K562 (cell line): ENCODE measurements around the gene SLCO2B1. TPM values are rescaled to one million over a fixed set of nuclear protein-coding genes. Genes with fewer than 3 reads are reported as not detected.
A peak's percentile ranks its signal among the peaks of the same experiment; 100 is the strongest.

Experiments used
- ATAC-seq: fragments of 200-7000 bp; cut with Tn5 transposase; 3 replicates; pipeline ENCODE4 v1.9.1; 2020; ENCODE audit warnings: moderate library complexity
- BruUV-seq: library from RNA; stranded (reverse); fragments of 400-500 nt; replicated peaks from 2 replicates; lab custom pipeline; 2021; lab: Mats Ljungman, UMichigan
- CTCF ChIA-PET: fragments of 300-600 bp; formaldehyde crosslinking; extraction: SDS; loops from one replicate; lab custom pipeline; 2021; ENCODE audit warnings: low intra/inter-chr PET ratio; lab: Yijun Ruan, JAX
- POLR2A ChIA-PET: fragments of 300-600, 350-650 bp; sonication (Branson Sonifier 250); formaldehyde crosslinking; extraction: SDS; loops from one replicate; lab custom pipeline; 2021; ENCODE audit warnings: antibody characterized with exemption, inconsistent platforms; lab: Yijun Ruan, JAX
- DNase-seq, 4 experiments: peaks; one replicate each; pipeline versions ENCODE4 v3.0.0 to v3.0.0-alpha.2; 2011 to 2018; ENCODE audit warnings: low spot score in 3 of 4, mixed read lengths in 3 of 4; ENCODE audit errors: extremely low read depth in 1 of 4
- FAIRE-seq: peaks from 2 replicates; lab custom pipeline; 2011; peaks lifted over from hg19 to GRCh38; lab: Jason Lieb, UNC
- H2AFZ ChIP-seq: 2 replicates; pipeline ENCODE4 v1.6.0; 2011; ENCODE audit warnings: low read depth, low read length, control low read depth, inconsistent platforms
- H3K27ac ChIP-seq: fragments of 200-600 bp; 3 replicates; pipeline ENCODE4 v1.8.0; 2011; ENCODE audit warnings: low read depth, mild to moderate bottlenecking, control low read depth, inconsistent platforms, low read length, moderate library complexity, mixed read lengths; ENCODE audit errors: extremely low read depth
- H3K27me3 ChIP-seq, 2 experiments: fragments of 300-600 bp in 1 of 2; 2 replicates in 1 of 2; 3 replicates in 1 of 2; pipeline versions ENCODE4 v1.6.0 to v1.8.0; 2011; ENCODE audit warnings: inconsistent platforms in 2 of 2, low read length in 2 of 2, mild to moderate bottlenecking in 1 of 2, mixed read lengths in 1 of 2, moderate library complexity in 1 of 2; ENCODE audit not compliant: control insufficient read depth in 2 of 2, insufficient read depth in 2 of 2
- H3K36me3 ChIP-seq: fragments of 300-600 bp; 3 replicates; pipeline ENCODE4 v1.8.0; 2011; ENCODE audit warnings: mild to moderate bottlenecking, low read length, inconsistent platforms; ENCODE audit not compliant: control insufficient read depth, insufficient read depth
- H3K4me1 ChIP-seq, 2 experiments: fragments of 200-600 bp in 1 of 2; replicated peaks in 1 of 2; 2 replicates in 1 of 2; 3 replicates in 1 of 2; pipeline versions ENCODE4 v1.5.1 to v1.8.0; 2011; ENCODE audit warnings: inconsistent platforms in 2 of 2, low read length in 2 of 2, mild to moderate bottlenecking in 1 of 2, mixed read lengths in 1 of 2, moderate library complexity in 1 of 2; ENCODE audit not compliant: control insufficient read depth in 2 of 2, insufficient read depth in 2 of 2
- H3K4me2 ChIP-seq: 2 replicates; pipeline ENCODE4 v1.6.1; 2011; ENCODE audit warnings: low read length, control low read depth, inconsistent platforms, mixed read lengths; ENCODE audit not compliant: insufficient read depth
- H3K4me3 ChIP-seq: fragments of 200-600 bp; sonication (generic), shearing (Covaris generic); 2 replicates; pipeline ENCODE4 v1.5.1; 2016; ENCODE audit warnings: control low read depth, inconsistent platforms
- H3K79me2 ChIP-seq: fragments of 200-600 bp; 3 replicates; pipeline ENCODE4 v1.8.0; 2011; ENCODE audit warnings: low read length, inconsistent platforms; ENCODE audit not compliant: control insufficient read depth, insufficient read depth
- H3K9ac ChIP-seq, 2 experiments: 2 replicates each; pipeline versions ENCODE4 v1.6.0 to v1.6.1; 2011; ENCODE audit warnings: low read depth in 2 of 2, low read length in 2 of 2, control low read depth in 1 of 2, inconsistent platforms in 1 of 2, mild to moderate bottlenecking in 1 of 2, mixed read lengths in 1 of 2; ENCODE audit not compliant: insufficient read depth in 1 of 2
- H3K9me1 ChIP-seq: one replicate; pipeline ENCODE4 v1.6.0; 2011; ENCODE audit warnings: inconsistent platforms, mild to moderate bottlenecking, low read length, moderate library complexity; ENCODE audit not compliant: control insufficient read depth, insufficient read depth
- H3K9me3 ChIP-seq: replicated peaks from 2 replicates; pipeline ENCODE4 v1.5.1; 2011; ENCODE audit warnings: low read depth, low read length, inconsistent platforms; ENCODE audit not compliant: control insufficient read depth, insufficient read depth
- H4K20me1 ChIP-seq: replicated peaks from 2 replicates; pipeline ENCODE4 v1.6.1; 2011; ENCODE audit warnings: low read length, inconsistent platforms, mixed read lengths; ENCODE audit not compliant: control insufficient read depth, insufficient read depth
- CTBP1 ChIP-seq: fragments of 450-650 bp; IDR thresholded peaks from 2 replicates; pipeline ENCODE4 v1.6.1; 2016; ENCODE audit warnings: borderline replicate concordance
- NRF1 ChIP-seq, 2 experiments: fragments of 450-650 bp; IDR thresholded peaks in 1 of 2; conservative IDR thresholded peaks in 1 of 2; 2 replicates each; pipeline ENCODE4 v1.6.1; 2014; ENCODE audit warnings: mild to moderate bottlenecking in 2 of 2
- PURB ChIP-seq: sonication (generic); formaldehyde crosslinking; IDR thresholded peaks from 2 replicates; pipeline ENCODE4 v1.9.0; 2021; ENCODE audit warnings: low read depth, mild to moderate bottlenecking, missing genetic modification reagents
- WGBS: fragments of 100-300 bp; shearing (Covaris generic); methylation state at CpG from one replicate; pipeline ENCODE4 v1.1.6; 2016; ENCODE audit warnings: low coverage, mixed read lengths; ENCODE audit not compliant: insufficient coverage; ENCODE audit errors: missing lambda C conversion rate; 5-methylcytosine and 5-hydroxymethylcytosine counted together
- in situ Hi-C: fragments of 300-500 bp; cut with MboI; formaldehyde crosslinking; loops from 4 replicates; pipeline ENCODE4 v1.15.0; 2018; ENCODE audit warnings: inconsistent platforms, mixed read lengths
- intact Hi-C: fragments of 100-400 bp; cut with micrococcal nuclease; formaldehyde crosslinking; loops from 2 replicates; pipeline ENCODE4 v1.14.2; 2022
- polyA plus RNA-seq, 8 experiments: library from polyadenylated mRNA; depleted of rRNA in 4 of 8; stranded (reverse) in 5 of 8; unstranded in 3 of 8; fragments of >200 nt; fragmentation: Nextera tagmentation in 2 of 8; fragmentation: Illumina TruSeq in 1 of 8; extraction: Ambion mirVana in 2 of 8; extraction: Trizol in 1 of 8; gene quantifications; 2 replicates each; pipeline versions ENCODE4 v1.2.1 to v1.2.3, GENCODE V29; 2011 to 2014; ENCODE audit warnings: inconsistent platforms in 1 of 8, missing spikeins in 1 of 8
- total RNA-seq, 7 experiments: library from RNA; depleted of rRNA in 6 of 7; stranded (reverse); fragments of >200 nt in 6 of 7; fragmentation: Illumina TruSeq in 2 of 7; extraction: Trizol in 2 of 7; gene quantifications; 2 replicates each; pipeline versions ENCODE4 v1.2.1 to v1.2.3, GENCODE V29; 2011 to 2021; ENCODE audit warnings: low replicate concordance in 1 of 7
- TF ChIP-seq, protein P1 (sequence below), 3 experiments: IDR thresholded peaks in 2 of 3; conservative IDR thresholded peaks in 1 of 3; 2 replicates each; pipeline ENCODE4 v1.5.1; 2011 to 2012; ENCODE audit warnings: low read length in 3 of 3, mild to moderate bottlenecking in 3 of 3, control low read depth in 2 of 3, improper control_type of control experiment in 1 of 3, inconsistent platforms in 1 of 3, low read depth in 1 of 3, mixed read lengths in 1 of 3, moderate library complexity in 1 of 3; ENCODE audit not compliant: insufficient read depth in 2 of 3
- TF ChIP-seq, protein P2 (sequence below): fragments of 250-450 bp; sonication (Bioruptor Pico); IDR thresholded peaks from 2 replicates; pipeline ENCODE4 v1.4.0; 2020; ENCODE audit warnings: mild to moderate bottlenecking

Gene SLCO2B1
- total and polyA plus RNA-seq, 9 of the 15 experiments (the other 6 are each of a cell fraction or from before 2014, with no cell fraction given) = 0.70 to 14.7 (median 7.6) TPM

DNA sequence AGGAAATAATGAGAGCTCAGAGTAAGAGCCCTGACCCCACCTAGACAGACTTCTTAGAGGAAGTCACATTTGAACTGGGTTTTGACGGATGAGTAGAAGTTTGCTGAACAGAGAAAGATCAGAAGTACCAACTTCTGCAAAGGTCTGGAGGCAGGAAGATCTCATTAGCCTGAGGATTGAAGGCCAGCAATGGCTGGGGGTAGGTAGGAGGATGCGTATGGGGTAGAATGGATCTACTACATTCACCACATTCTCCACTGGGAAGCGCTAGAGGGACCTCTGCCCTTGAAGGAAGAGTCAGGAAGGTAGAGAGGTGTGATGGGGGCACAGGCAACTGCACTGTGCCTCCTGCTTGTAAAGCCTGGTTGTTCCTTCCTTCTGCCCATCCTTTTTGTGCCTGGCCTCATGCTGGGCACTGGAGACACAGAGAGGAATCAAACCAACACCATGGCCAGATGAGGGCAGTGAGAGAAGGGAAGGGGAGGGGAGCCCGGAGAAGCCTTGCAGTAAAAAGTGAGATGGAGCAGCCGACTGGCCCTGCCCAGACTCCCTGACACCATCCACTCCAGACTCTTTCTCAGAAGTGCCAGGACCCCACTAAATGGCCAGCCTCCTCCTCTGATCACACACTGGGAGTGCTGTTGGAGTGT is 94.6 kb downstream of the SLCO2B1 start:
- H3K36me3 ChIP-seq = no peaks in the 10 kb centered on the region
- ChIA-PET POLR2A (interaction anchor here (0.6 to 1.7 kb wide), 7 partner anchors 12 to 325 kb away, joined by 3 to 4 read pairs (median 3); partner anchors contain the start of gene SPCS2), CTCF (interaction anchor here (1.0 to 1.1 kb wide), 2 partner anchors 31 to 222 kb away, joined by 3 read pairs; no protein-coding TSS in a partner anchor)
- DNase-seq (peak in 2 of 4 experiments; percentile 38 to 48), FAIRE-seq (peak; percentile 15), ATAC-seq (no peak; the same call in 2 of the 3 replicates)
- intact Hi-C loops (loop anchor here (5.0 to 10.0 kb wide), 2 partner anchors 38 to 541 kb away; no protein-coding TSS in a partner anchor), in situ Hi-C loops (loop anchor here (5.0 kb wide), 2 partner anchors 223 to 318 kb away; no protein-coding TSS in a partner anchor)
- TF ChIP-seq CTBP1 (0 out of 2 replicates have a peak, but pooled peaks have one; percentile 22), PURB (CRISPR knock-in tag) (0 out of 2 replicates have a peak, but pooled peaks have one; percentile 28), NRF1 (conservative IDR thresholded peaks at IDR 0.05 in 1 of 2, IDR thresholded peaks at IDR 0.05 in 1 of 2) (0 out of 4 replicates have a peak, but pooled peaks of 1 of the 2 experiments have one; percentile 12)
- TF ChIP-seq, protein P1, sequence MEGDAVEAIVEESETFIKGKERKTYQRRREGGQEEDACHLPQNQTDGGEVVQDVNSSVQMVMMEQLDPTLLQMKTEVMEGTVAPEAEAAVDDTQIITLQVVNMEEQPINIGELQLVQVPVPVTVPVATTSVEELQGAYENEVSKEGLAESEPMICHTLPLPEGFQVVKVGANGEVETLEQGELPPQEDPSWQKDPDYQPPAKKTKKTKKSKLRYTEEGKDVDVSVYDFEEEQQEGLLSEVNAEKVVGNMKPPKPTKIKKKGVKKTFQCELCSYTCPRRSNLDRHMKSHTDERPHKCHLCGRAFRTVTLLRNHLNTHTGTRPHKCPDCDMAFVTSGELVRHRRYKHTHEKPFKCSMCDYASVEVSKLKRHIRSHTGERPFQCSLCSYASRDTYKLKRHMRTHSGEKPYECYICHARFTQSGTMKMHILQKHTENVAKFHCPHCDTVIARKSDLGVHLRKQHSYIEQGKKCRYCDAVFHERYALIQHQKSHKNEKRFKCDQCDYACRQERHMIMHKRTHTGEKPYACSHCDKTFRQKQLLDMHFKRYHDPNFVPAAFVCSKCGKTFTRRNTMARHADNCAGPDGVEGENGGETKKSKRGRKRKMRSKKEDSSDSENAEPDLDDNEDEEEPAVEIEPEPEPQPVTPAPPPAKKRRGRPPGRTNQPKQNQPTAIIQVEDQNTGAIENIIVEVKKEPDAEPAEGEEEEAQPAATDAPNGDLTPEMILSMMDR (IDR thresholded peaks at IDR 0.05 in 2 of 3, conservative IDR thresholded peaks at IDR 0.05 in 1 of 3; ENCODE audit: insufficient read depth in 2 of 3, low read depth in 1 of 3, low read length in 3 of 3) = peak; percentile 46 to 51 (median 48); a peak in 5 of 6 replicates
- TF ChIP-seq, protein P2, sequence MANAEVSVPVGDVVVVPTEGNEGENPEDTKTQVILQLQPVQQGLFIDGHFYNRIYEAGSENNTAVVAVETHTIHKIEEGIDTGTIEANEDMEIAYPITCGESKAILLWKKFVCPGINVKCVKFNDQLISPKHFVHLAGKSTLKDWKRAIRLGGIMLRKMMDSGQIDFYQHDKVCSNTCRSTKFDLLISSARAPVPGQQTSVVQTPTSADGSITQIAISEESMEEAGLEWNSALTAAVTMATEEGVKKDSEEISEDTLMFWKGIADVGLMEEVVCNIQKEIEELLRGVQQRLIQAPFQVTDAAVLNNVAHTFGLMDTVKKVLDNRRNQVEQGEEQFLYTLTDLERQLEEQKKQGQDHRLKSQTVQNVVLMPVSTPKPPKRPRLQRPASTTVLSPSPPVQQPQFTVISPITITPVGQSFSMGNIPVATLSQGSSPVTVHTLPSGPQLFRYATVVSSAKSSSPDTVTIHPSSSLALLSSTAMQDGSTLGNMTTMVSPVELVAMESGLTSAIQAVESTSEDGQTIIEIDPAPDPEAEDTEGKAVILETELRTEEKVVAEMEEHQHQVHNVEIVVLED = no peak
- no peaks in the 10 kb centered on the region for H3K79me2 ChIP-seq
- H3K4me3 ChIP-seq = no peak overlapping the region
- H3K27ac ChIP-seq = no peak overlapping the region
- H3K9me3 ChIP-seq = no peaks in the 10 kb centered on the region
- H2AFZ ChIP-seq = no peak overlapping the region
- H3K4me1 ChIP-seq = peaks cover 3 to 20% of the 10 kb centered on the region in 2 experiments; a peak in 4 of 5 replicates
- H3K27me3 ChIP-seq = peaks cover 21 to 32% of the 10 kb centered on the region in 2 experiments
- H3K9me1 ChIP-seq = peaks cover 4% of the 10 kb centered on the region
- no peak overlapping the region for H3K4me2 ChIP-seq
- WGBS = 7% methylated on average over 5 of the region's 5 CpGs
- no TSS peak for BruUV-seq
- peaks cover 5% of the 10 kb centered on the region for H4K20me1 ChIP-seq
- no peak overlapping the region for H3K9ac ChIP-seq
